Thyroid gland (tissue), 4 donors: ENCODE data around the gene GPC1.

Experiments
- CTCF ChIP-seq, 6 experiments: fragments of 200-600 bp in 3 of 6; fragments of 450-650 bp in 3 of 6; sonication (generic) in 3 of 6; IDR thresholded peaks; one replicate each; pipeline ENCODE4 v1.5.1; 2016 to 2019; ENCODE audit warnings: antibody characterized with exemption in 6 of 6, mild to moderate bottlenecking in 2 of 6, inconsistent platforms in 1 of 6, moderate library complexity in 1 of 6
- POLR2A ChIP-seq, 2 donors: fragments of 450-650 bp; IDR thresholded peaks; one replicate each; pipeline ENCODE4 v1.6.1; 2017; ENCODE audit warnings: antibody characterized with exemption in 2 of 2, mild to moderate bottlenecking in 2 of 2, moderate library complexity in 1 of 2

GRCh38 chr2:240431271-240431660, 4.2 kb upstream of the GPC1 start:
- TF ChIP-seq CTCF (IDR thresholded peaks at IDR 0.05): no peak
- no peak for TF ChIP-seq POLR2A (IDR thresholded peaks at IDR 0.05)
